HL-60 (cell line): ENCODE results near the gene WDR31.

Experiments
- GABPA ChIP-seq: IDR thresholded peaks from 2 replicates; pipeline ENCODE4 v1.6.1; 2012; ENCODE audit warnings: low read depth
- TF ChIP-seq, protein P1 (sequence below): IDR thresholded peaks from one replicate; pipeline ENCODE4 v1.5.1; 2011; ENCODE audit warnings: low read length, control low read depth, inconsistent platforms; ENCODE audit not compliant: insufficient read depth

DNA sequence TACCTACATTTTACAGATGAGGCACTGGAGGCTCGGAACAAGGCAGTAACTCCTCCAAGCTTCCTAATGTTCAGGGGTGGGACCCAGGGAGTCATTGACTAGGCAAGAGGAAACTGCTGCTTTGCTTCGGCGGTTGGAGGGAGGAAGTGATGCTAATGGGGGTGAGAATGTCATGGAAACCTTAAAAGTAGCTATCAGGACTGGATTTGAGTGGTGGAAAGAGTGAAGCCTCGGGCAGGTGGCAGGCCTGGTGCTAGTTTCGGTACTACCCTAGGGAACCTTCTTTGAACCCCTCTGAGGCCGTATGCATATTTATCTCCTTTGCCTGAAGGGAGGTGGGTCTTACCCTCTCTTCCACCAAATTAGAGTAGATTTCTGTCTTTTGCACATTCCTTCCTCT, 10.9 kb upstream of the WDR31 start:
- TF ChIP-seq, protein P1, sequence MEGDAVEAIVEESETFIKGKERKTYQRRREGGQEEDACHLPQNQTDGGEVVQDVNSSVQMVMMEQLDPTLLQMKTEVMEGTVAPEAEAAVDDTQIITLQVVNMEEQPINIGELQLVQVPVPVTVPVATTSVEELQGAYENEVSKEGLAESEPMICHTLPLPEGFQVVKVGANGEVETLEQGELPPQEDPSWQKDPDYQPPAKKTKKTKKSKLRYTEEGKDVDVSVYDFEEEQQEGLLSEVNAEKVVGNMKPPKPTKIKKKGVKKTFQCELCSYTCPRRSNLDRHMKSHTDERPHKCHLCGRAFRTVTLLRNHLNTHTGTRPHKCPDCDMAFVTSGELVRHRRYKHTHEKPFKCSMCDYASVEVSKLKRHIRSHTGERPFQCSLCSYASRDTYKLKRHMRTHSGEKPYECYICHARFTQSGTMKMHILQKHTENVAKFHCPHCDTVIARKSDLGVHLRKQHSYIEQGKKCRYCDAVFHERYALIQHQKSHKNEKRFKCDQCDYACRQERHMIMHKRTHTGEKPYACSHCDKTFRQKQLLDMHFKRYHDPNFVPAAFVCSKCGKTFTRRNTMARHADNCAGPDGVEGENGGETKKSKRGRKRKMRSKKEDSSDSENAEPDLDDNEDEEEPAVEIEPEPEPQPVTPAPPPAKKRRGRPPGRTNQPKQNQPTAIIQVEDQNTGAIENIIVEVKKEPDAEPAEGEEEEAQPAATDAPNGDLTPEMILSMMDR = no peak
- no peak for TF ChIP-seq GABPA
